Heart left ventricle (tissue), 16 donors: ENCODE results near the gene NEUROG3. TPM values are rescaled to one million over a fixed set of nuclear protein-coding genes. Genes with fewer than 3 reads are reported as not detected.

Experiments used
- ATAC-seq, 4 donors: fragments of 200-7000 bp; cut with Tn5 transposase; one replicate each; pipeline ENCODE4 v1.9.1; 2020 to 2022; ENCODE audit warnings: moderate library complexity in 4 of 4, mild to moderate bottlenecking in 3 of 4, moderate number of reproducible peaks in 1 of 4
- DNase-seq, 5 donors: peaks; one replicate each; pipeline ENCODE4 v3.0.0-alpha.2; 2020
- H3K27ac ChIP-seq, 12 donors: fragments of 200-600 bp; sonication (generic) in 4 of 12; one replicate each; pipeline versions ENCODE4 v1.5.0 to v1.8.0; 2016 to 2022; ENCODE audit warnings: mild to moderate bottlenecking in 2 of 12
- H3K27me3 ChIP-seq, 9 donors: fragments of 200-600 bp; sonication (generic) in 2 of 9; one replicate each; pipeline versions ENCODE4 v1.5.1 to v1.8.0; 2016 to 2022; ENCODE audit warnings: mild to moderate bottlenecking in 3 of 9
- H3K36me3 ChIP-seq, 9 donors: fragments of 200-600 bp; sonication (generic) in 2 of 9; one replicate each; pipeline versions ENCODE4 v1.5.0 to v1.8.0; 2018 to 2022; ENCODE audit warnings: mild to moderate bottlenecking in 2 of 9
- H3K4me1 ChIP-seq, 12 donors: fragments of 200-600 bp; sonication (generic) in 4 of 12; one replicate each; pipeline versions ENCODE4 v1.5.0 to v1.8.0; 2016 to 2022; ENCODE audit warnings: mild to moderate bottlenecking in 3 of 12
- H3K4me3 ChIP-seq, 12 donors: fragments of 200-600 bp; sonication (generic) in 4 of 12; one replicate each; pipeline versions ENCODE4 v1.5.0 to v1.8.0; 2017 to 2022; ENCODE audit warnings: mild to moderate bottlenecking in 9 of 12, moderate library complexity in 4 of 12
- H3K9me3 ChIP-seq, 12 donors: fragments of 200-600 bp; sonication (generic) in 4 of 12; one replicate each; pipeline versions ENCODE4 v1.5.0 to v1.8.0; 2016 to 2022; ENCODE audit warnings: mild to moderate bottlenecking in 1 of 12
- POLR2A ChIP-seq, 2 donors: fragments of 450-650 bp; IDR thresholded peaks; one replicate each; pipeline ENCODE4 v1.6.1; 2017; ENCODE audit warnings: antibody characterized with exemption in 2 of 2, mild to moderate bottlenecking in 2 of 2, moderate library complexity in 2 of 2
- WGBS, 4 donors: extraction: QIAGEN DNeasy Blood & Tissue Kit in 2 of 4; methylation state at CpG; one replicate each; pipeline versions ENCODE4 v1.1.5 to v1.1.7; 2013 to 2018; 5-methylcytosine and 5-hydroxymethylcytosine counted together
- intact Hi-C, 10 donors: fragments of 100-400 bp; cut with DNase I; formaldehyde crosslinking; loops; one replicate each; pipeline versions ENCODE4 v1.11.1 to v1.14.2; 2022
- polyA plus RNA-seq, 2 donors: library from polyadenylated mRNA; stranded (reverse); fragments of 200-250 nt; gene quantifications; one replicate each; pipeline ENCODE4 v1.2.3, GENCODE V29; 2013
- total RNA-seq, 9 donors: library from RNA; depleted of rRNA in 2 of 9; stranded (reverse); fragments of >200 nt in 2 of 9; fragmentation: NEBNext Ultra II Directional in 3 of 9; extraction: Animal tissue kit (Norgen Biotek cat#: 25700) in 3 of 9; gene quantifications; one replicate each; pipeline versions ENCODE4 v1.1.0 to v1.2.4, GENCODE V29; 2016 to 2023
- TF ChIP-seq, protein P1 (sequence below), 12 donors: fragments of 200-600 bp; sonication (generic) in 4 of 12; IDR thresholded peaks; one replicate each; pipeline versions ENCODE4 v1.5.0 to v1.8.0; 2018 to 2022; ENCODE audit warnings: antibody characterized with exemption in 12 of 12, mild to moderate bottlenecking in 5 of 12
- donor health status: ischemic (EF 13 %, LVEDD 7.1; RV severe dilation, severe dysfunction).
- donor health status: healthy with polysubstance abuse.
- donor health status: DM: no; HTN: yes; CAD: no.
- donor health status: DM: no; HTN: no; CAD: no.
- donor health status: ischemic (EF 25% LVEDD 6.9; RV normal size, moderate dysfunction).
- donor health status: ischemic (EF 25% LVEDD 5.7; RV mildly dilated, moderate dysfunction).
- donor health status: healthy.
- donor health status: DM: yes; HTN: yes; CAD: no.
- donor health status: ischemic (EF 35%, LVEDD 5.7; RV mildly dilated, moderate dysfunction).
- donor health status: nonischemic (EF 11% LVEDD 7.7; RV severe dilation, severe dysfunction).
- donor health status: DM: yes; HTN: yes; CAD: no.
- donor health status: PGD.
- donor health status: ischemic (EF 29% LVEDD 5.4; RV normal size, mild dysfunction).
- donor health status: nonischemic (EF 23%, LVEDD 6.1; RV moderate dilation, normal function).

The NEUROG3 gene
- total and polyA plus RNA-seq, 11 donors: not detected

DNA sequence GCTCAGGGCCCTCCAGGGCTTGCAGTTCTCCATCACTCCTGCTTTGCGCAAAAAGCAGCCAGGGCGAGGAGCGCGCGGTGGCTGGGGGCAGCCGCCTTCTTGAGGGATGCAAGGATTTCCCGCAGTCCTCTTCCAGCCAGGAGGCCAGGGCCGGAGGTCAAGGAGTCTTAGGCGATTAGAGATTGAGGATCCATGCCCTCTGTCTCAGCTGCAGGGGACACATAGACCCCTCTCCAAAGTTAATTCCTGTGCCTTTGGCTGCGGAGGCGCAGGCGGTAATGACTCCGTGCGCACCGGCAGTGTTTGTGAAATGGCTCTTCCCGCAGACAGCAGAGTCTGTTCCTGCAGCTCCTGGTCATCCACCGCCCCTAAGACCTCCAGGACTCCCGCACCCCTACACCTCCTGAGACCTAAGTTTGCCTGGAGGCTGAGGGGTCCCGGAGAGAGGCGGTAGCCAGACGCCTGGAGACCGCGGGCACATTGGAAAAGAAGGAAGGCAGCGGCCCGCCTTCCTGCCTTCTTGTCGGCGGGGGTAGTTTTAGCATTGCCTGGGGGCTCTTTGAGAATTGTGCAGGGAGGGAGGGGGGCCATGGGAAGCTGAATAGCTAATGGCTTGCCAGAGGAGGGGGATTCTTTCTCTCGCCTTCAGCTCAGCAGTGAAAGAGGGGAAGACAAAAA lies 3.3 kb upstream of the NEUROG3 start:
- intact Hi-C loops: no loop called here
- WGBS, 4 donors: 3 to 5% (median 3%) methylated on average over 20 to 28 of the region's 28 CpGs
- Histone ChIP-seq H3K36me3 (no peaks in the 10 kb centered on the region), H3K4me1 (peaks cover 0 to 27% (median 16%) of the 10 kb centered on the region in 12 donors), H3K27ac (no peak overlapping the region), H3K9me3 (no peaks in the 10 kb centered on the region), H3K4me3 (no peak overlapping the region), H3K27me3 (peaks cover 40 to 99% (median 78%) of the 10 kb centered on the region in 9 donors)
- DNase-seq (no peak), ATAC-seq (no peak)
- TF ChIP-seq, protein P1, sequence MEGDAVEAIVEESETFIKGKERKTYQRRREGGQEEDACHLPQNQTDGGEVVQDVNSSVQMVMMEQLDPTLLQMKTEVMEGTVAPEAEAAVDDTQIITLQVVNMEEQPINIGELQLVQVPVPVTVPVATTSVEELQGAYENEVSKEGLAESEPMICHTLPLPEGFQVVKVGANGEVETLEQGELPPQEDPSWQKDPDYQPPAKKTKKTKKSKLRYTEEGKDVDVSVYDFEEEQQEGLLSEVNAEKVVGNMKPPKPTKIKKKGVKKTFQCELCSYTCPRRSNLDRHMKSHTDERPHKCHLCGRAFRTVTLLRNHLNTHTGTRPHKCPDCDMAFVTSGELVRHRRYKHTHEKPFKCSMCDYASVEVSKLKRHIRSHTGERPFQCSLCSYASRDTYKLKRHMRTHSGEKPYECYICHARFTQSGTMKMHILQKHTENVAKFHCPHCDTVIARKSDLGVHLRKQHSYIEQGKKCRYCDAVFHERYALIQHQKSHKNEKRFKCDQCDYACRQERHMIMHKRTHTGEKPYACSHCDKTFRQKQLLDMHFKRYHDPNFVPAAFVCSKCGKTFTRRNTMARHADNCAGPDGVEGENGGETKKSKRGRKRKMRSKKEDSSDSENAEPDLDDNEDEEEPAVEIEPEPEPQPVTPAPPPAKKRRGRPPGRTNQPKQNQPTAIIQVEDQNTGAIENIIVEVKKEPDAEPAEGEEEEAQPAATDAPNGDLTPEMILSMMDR (IDR thresholded peaks at IDR 0.05): no peak
- no peak for TF ChIP-seq POLR2A (IDR thresholded peaks at IDR 0.05)

DNA sequence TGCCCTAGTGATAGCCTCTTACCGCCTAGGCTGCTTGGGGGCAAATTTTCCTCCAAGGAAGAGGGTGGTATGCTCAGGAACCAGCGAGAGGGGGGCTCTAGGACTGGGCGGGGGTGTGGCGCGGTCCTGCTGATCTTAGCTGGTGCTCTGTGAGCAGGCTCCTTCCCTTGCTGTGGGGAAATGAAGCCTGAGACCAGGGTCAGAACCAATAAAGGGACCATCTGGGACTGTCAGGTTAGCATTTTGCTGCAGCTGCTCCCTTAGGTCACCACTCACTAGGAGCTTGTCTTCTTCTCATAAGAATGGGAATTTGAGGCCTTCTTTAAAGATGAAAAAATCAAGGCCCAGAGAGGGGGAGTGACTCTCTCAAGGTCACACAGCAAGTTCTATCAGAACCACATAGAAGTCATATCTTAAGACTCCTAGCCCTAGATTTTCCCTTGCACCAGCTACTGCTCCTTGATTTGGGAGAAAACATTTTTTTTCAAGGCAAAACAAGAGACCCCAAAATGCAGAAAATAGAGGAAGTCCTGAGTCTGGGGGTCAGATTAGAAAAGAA lies 2.0 kb upstream of the NEUROG3 start:
- ATAC-seq (no peak), DNase-seq (no peak)
- Histone ChIP-seq H3K27ac (no peak overlapping the region), H3K9me3 (no peaks in the 10 kb centered on the region), H3K4me1 (peaks cover 0 to 27% (median 16%) of the 10 kb centered on the region in 12 donors), H3K36me3 (no peaks in the 10 kb centered on the region), H3K27me3 (peaks cover 42 to 99% (median 89%) of the 10 kb centered on the region in 9 donors), H3K4me3 (no peak overlapping the region)
- intact Hi-C loops: no loop called here
- 5 to 13% (median 7%) methylated on average over 5 of the region's 5 CpGs for WGBS, 4 donors
- no peak for TF ChIP-seq POLR2A (IDR thresholded peaks at IDR 0.05)
- TF ChIP-seq, protein P1 (IDR thresholded peaks at IDR 0.05): no peak

DNA sequence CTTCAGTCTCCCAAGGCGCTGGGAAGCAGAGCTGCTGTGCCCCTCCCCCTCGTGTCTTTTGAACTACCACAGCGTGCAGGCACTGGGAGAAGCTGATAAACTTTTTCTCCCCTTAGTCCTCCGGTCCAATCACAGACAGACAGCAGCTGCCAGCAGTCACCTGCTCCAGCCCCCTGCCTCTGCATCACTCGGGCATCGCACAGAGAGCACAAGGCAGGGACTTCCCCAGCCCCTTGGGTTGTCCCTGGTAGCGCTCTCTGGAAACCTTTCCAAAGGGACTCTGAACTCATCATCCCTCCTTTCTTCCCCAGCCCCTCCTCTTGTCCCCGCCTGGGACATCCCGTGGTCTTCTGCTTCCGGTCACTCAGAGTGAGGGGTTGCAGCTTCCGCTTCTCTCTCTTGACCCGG lies 1.4 kb upstream of the NEUROG3 start:
- Histone ChIP-seq H3K27ac (no peak overlapping the region), H3K27me3 (peaks cover 49 to 99% (median 89%) of the 10 kb centered on the region in 9 donors), H3K4me1 (peaks cover 0 to 27% (median 16%) of the 10 kb centered on the region in 12 donors), H3K4me3 (no peak overlapping the region), H3K36me3 (no peaks in the 10 kb centered on the region), H3K9me3 (no peaks in the 10 kb centered on the region)
- no peak for TF ChIP-seq POLR2A (IDR thresholded peaks at IDR 0.05)
- TF ChIP-seq, protein P1 (IDR thresholded peaks at IDR 0.05): no peak
- intact Hi-C loops: no loop called here
- WGBS, 4 donors: 1% methylated on average over 12 of the region's 12 CpGs
- DNase-seq (no peak), ATAC-seq (no peak)

DNA sequence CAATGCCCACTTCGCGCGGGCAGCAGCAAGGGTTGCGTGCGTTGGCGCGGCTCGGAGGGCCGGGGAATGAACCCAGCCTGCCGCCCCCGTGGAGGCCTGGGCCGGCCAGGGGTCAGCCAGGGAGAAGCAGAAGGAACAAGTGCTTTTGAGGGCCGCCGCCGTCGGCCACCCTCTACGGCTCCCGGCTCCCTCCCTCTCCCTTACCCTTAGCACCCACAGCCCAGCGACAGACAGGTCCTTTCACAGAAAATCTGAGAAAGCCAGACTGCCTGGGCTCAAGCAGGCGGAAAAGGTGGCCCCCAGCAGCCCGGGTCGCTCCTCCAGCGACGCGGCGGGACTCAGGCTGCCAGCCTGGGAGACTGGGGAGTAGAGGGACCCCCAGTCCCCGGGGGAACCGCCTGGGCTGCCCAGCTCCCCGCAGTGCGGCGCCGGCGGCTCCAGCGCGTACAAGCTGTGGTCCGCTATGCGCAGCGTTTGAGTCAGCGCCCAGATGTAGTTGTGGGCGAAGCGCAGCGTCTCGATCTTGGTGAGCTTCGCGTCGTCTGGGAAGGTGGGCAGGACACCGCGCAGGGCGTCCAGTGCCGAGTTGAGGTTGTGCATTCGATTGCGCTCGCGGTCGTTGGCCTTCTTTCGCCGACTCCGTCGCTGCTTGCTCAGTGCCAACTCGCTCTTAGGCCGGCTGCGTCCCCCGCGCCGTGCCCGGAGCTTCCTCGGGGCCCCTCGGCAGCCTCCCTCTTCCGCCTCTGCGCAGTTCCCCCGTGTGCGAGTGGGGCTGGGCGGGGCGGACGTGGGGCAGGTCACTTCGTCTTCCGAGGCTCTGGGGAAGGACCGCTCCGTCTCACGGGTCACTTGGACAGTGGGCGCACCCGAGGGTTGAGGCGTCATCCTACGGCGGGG lies 815 bp downstream of the NEUROG3 start:
- no peaks in the 10 kb centered on the region for H3K36me3 ChIP-seq
- no peaks in the 10 kb centered on the region for H3K9me3 ChIP-seq
- H3K27ac ChIP-seq: no peak overlapping the region
- H3K27me3 ChIP-seq: peaks cover 48 to 99% (median 92%) of the 10 kb centered on the region in 9 donors
- 1 to 4% (median 2%) methylated on average over 48 to 85 of the region's 85 CpGs for WGBS, 4 donors
- DNase-seq: no peak
- peak overlapping the region; percentile 17 to 42 (median 24) for H3K4me3 ChIP-seq
- TF ChIP-seq, protein P1 (IDR thresholded peaks at IDR 0.05): no peak
- TF ChIP-seq POLR2A (IDR thresholded peaks at IDR 0.05): no peak
- peak in 1 of 4 donors; percentile 12 for ATAC-seq
- intact Hi-C loops: no loop called here
- H3K4me1 ChIP-seq: peaks cover 0 to 32% (median 16%) of the 10 kb centered on the region in 12 donors
